H1 (cell line): ENCODE results near the gene PDE6D. TPM values are rescaled to one million over a fixed set of nuclear protein-coding genes. Genes with fewer than 3 reads are reported as not detected.

Experiments
- CREB1 ChIP-seq: IDR thresholded peaks from 2 replicates; pipeline ENCODE4 v1.6.1; 2012; ENCODE audit warnings: inconsistent platforms
- NRF1 ChIP-seq: IDR thresholded peaks from 2 replicates; pipeline ENCODE4 v1.6.1; 2011; ENCODE audit warnings: mild to moderate bottlenecking, low read depth, low read length, improper control_type of control experiment
- POLR2AphosphoS5 ChIP-seq: IDR thresholded peaks from 2 replicates; pipeline ENCODE4 v1.6.1; 2011; ENCODE audit warnings: low read depth, low read length
- RFX5 ChIP-seq: IDR thresholded peaks from 2 replicates; pipeline ENCODE4 v1.6.1; 2011; ENCODE audit warnings: low read depth, low read length, improper control_type of control experiment, borderline replicate concordance
- RNF2 ChIP-seq: fragments of 200-900, 300-1000 bp; sonication (generic); IDR thresholded peaks from 2 replicates; pipeline ENCODE4 v1.7.1; 2016; ENCODE audit warnings: borderline replicate concordance, low read depth, mild to moderate bottlenecking, antibody characterized with exemption, low read length; ENCODE audit not compliant: poor library complexity, severe bottlenecking; ENCODE audit errors: missing control alignments
- SIRT6 ChIP-seq: IDR thresholded peaks from one replicate; pipeline ENCODE4 v1.7.1; 2012; ENCODE audit warnings: low read length, inconsistent platforms
- SIX5 ChIP-seq: IDR thresholded peaks from 2 replicates; pipeline ENCODE4 v1.6.1; 2011; ENCODE audit warnings: mild to moderate bottlenecking, low read depth, low read length
- TCF12 ChIP-seq: IDR thresholded peaks from 2 replicates; pipeline ENCODE4 v1.6.1; 2011; ENCODE audit warnings: low read depth, mild to moderate bottlenecking, low read length
- polyA plus RNA-seq, 7 experiments: library from polyadenylated mRNA; depleted of rRNA in 3 of 7; stranded (reverse) in 5 of 7; unstranded in 2 of 7; fragments of >200 nt in 5 of 7; fragments of 200-250 nt in 2 of 7; gene quantifications; 1 replicate in 5 of 7; 2 replicates in 1 of 7; 4 replicates in 1 of 7; pipeline versions ENCODE4 v1.2.1 to v1.2.3, GENCODE V29; 2011 to 2013; ENCODE audit warnings: missing spikeins in 2 of 7, mixed read lengths in 2 of 7
- total RNA-seq: library from RNA; stranded (reverse); fragmentation: NEBNext Ultra II Directional; extraction: Animal tissue kit (Norgen Biotek cat#: 25700); gene quantifications from 2 replicates; pipeline ENCODE4 v1.2.1, GENCODE V29; 2021

PDE6D gene
- total and polyA plus RNA-seq, 2 of the 8 experiments (the other 6 are each of a cell fraction or from before 2014, with no cell fraction given) = 33.7 to 63.9 TPM

- no peak for TF ChIP-seq SIX5
- no peak for TF ChIP-seq TCF12
- no peak for TF ChIP-seq RFX5
- no peak for TF ChIP-seq SIRT6
- no peak for TF ChIP-seq NRF1
- no peak for TF ChIP-seq RNF2
- no peak for TF ChIP-seq CREB1
- TF ChIP-seq POLR2AphosphoS5 = no peak
Observed at GRCh38 chr2:231716666-231717280, 64.3 kb downstream of the PDE6D start (continued).
